Body of pancreas (tissue), 4 donors: ENCODE measurements around the gene ACKR3.

Experiments
- POLR2A ChIP-seq, 3 donors: fragments of 450-650 bp; IDR thresholded peaks; one replicate each; pipeline ENCODE4 v1.6.1; 2016; ENCODE audit warnings: antibody characterized with exemption in 3 of 3, mild to moderate bottlenecking in 2 of 3
- TF ChIP-seq, protein P1 (sequence below), 7 experiments: fragments of 450-650 bp in 4 of 7; fragments of 200-600 bp in 3 of 7; sonication (generic) in 3 of 7; IDR thresholded peaks; one replicate each; pipeline ENCODE4 v1.5.1; 2016 to 2019; ENCODE audit warnings: antibody characterized with exemption in 7 of 7

- no peak for TF ChIP-seq POLR2A (IDR thresholded peaks at IDR 0.05)
- TF ChIP-seq, protein P1, sequence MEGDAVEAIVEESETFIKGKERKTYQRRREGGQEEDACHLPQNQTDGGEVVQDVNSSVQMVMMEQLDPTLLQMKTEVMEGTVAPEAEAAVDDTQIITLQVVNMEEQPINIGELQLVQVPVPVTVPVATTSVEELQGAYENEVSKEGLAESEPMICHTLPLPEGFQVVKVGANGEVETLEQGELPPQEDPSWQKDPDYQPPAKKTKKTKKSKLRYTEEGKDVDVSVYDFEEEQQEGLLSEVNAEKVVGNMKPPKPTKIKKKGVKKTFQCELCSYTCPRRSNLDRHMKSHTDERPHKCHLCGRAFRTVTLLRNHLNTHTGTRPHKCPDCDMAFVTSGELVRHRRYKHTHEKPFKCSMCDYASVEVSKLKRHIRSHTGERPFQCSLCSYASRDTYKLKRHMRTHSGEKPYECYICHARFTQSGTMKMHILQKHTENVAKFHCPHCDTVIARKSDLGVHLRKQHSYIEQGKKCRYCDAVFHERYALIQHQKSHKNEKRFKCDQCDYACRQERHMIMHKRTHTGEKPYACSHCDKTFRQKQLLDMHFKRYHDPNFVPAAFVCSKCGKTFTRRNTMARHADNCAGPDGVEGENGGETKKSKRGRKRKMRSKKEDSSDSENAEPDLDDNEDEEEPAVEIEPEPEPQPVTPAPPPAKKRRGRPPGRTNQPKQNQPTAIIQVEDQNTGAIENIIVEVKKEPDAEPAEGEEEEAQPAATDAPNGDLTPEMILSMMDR (IDR thresholded peaks at IDR 0.05), result no peak
Observed at GRCh38 chr2:236536727-236537398, 32.8 kb upstream of the ACKR3 start.
